HG03442 (cell line): Measurements from ENCODE around the gene SERPINA1.

ENCODE experiments used
- ATAC-seq: cut with Tn5 transposase; IDR thresholded peaks from one replicate; pipeline ENCODE4 v1.9.1; 2021; ENCODE audit warnings: mild to moderate bottlenecking, moderate library complexity; ENCODE audit not compliant: unreplicated experiment

The SERPINA1 gene

GRCh38 chr14:94349276-94349675 is 39.1 kb downstream of the SERPINA1 start:
- ATAC-seq = no peak

- ATAC-seq = no peak
Measured at GRCh38 chr14:94348836-94349235, 39.6 kb downstream of the SERPINA1 start.

GRCh38 chr14:94346841-94347240 is 41.6 kb downstream of the SERPINA1 start:
- no peak for ATAC-seq

GRCh38 chr14:94346065-94346786 is 42.2 kb downstream of the SERPINA1 start:
- ATAC-seq = peak; percentile 68

GRCh38 chr14:94345344-94346064 is 42.9 kb downstream of the SERPINA1 start:
- ATAC-seq = no peak

- no peak for ATAC-seq
Measured at GRCh38 chr14:94344389-94344788, 44.0 kb downstream of the SERPINA1 start.

- ATAC-seq = no peak
Measured at GRCh38 chr14:94343238-94344005, 45.0 kb downstream of the SERPINA1 start.

GRCh38 chr14:94342334-94342934 is 46.0 kb downstream of the SERPINA1 start:
- ATAC-seq = no peak

- no peak for ATAC-seq
Measured at GRCh38 chr14:94341656-94342333, 46.6 kb downstream of the SERPINA1 start.

- ATAC-seq = no peak
Measured at GRCh38 chr14:94340533-94340932, 47.9 kb downstream of the SERPINA1 start.

GRCh38 chr14:94338023-94338422 is 50.4 kb downstream of the SERPINA1 start:
- no peak for ATAC-seq

GRCh38 chr14:94337274-94337673 is 51.1 kb downstream of the SERPINA1 start:
- ATAC-seq = no peak

- no peak for ATAC-seq
Measured at GRCh38 chr14:94334872-94335271, 53.5 kb downstream of the SERPINA1 start.

GRCh38 chr14:94332587-94332986 is 55.8 kb downstream of the SERPINA1 start:
- ATAC-seq = no peak

GRCh38 chr14:94332063-94332583 is 56.3 kb downstream of the SERPINA1 start:
- no peak for ATAC-seq

- ATAC-seq = no peak
Measured at GRCh38 chr14:94331462-94331861, 56.9 kb downstream of the SERPINA1 start.

- ATAC-seq = no peak
Measured at GRCh38 chr14:94330857-94331256, 57.5 kb downstream of the SERPINA1 start.

GRCh38 chr14:94330432-94330831 is 58.0 kb downstream of the SERPINA1 start:
- no peak for ATAC-seq

GRCh38 chr14:94329857-94330256 is 58.5 kb downstream of the SERPINA1 start:
- no peak for ATAC-seq

- no peak for ATAC-seq
Measured at GRCh38 chr14:94328196-94328595, 60.2 kb downstream of the SERPINA1 start.
